ENCODE data around the gene NPPA. TPM values are rescaled to one million over a fixed set of nuclear protein-coding genes. Genes with fewer than 3 reads are reported as not detected.

Gene NPPA
- total RNA-seq, 2 experiments from 2014 or later: not detected

- CTCF ChIA-PET (ENCODE audit: unreplicated experiment): no interaction called here
- DNase-seq (ENCODE audit: low spot score): no peak
- no peak for TF ChIP-seq CTCF (conservative IDR thresholded peaks at IDR 0.05; ENCODE audit: low read length)
- TF ChIP-seq EZH2phosphoT487 (IDR thresholded peaks at IDR 0.05; ENCODE audit: borderline replicate concordance, low read depth, low read length): no peak
- BruUV-seq (replicated peaks): no TSS peak
- no peak overlapping the region for H3K4me3 ChIP-seq (ENCODE audit: low read depth, low read length, poor library complexity, severe bottlenecking)
- intact Hi-C loops (cut with micrococcal nuclease; ENCODE audit: unreplicated experiment): no loop called here
- H3K27ac ChIP-seq (ENCODE audit: low read depth, low read length, poor library complexity, severe bottlenecking): no peak overlapping the region
- H3K36me3 ChIP-seq (ENCODE audit: insufficient read depth, low read length): no peaks in the 10 kb centered on the region
- H3K9me2 ChIP-seq (ENCODE audit: insufficient read depth, low read length): no peaks in the 10 kb centered on the region
- H3K9me3 ChIP-seq (ENCODE audit: low read length): no peaks in the 10 kb centered on the region
- POLR2A ChIA-PET: no interaction called here
- no peak overlapping the region for H2AFZ ChIP-seq (ENCODE audit: low read length)
- H3K4me2 ChIP-seq (ENCODE audit: low read length): no peak overlapping the region
- H4K20me1 ChIP-seq (ENCODE audit: insufficient read depth, low read length): no peaks in the 10 kb centered on the region
- no peaks in the 10 kb centered on the region for H3K4me1 ChIP-seq (ENCODE audit: insufficient read depth, low read length, poor library complexity, severe bottlenecking)
- H3K79me2 ChIP-seq (ENCODE audit: insufficient read depth, low read depth, low read length): no peaks in the 10 kb centered on the region
Measured at GRCh38 chr1:11888206-11888876, 40.8 kb upstream of the NPPA start.

- Histone ChIP-seq H4K20me1 (ENCODE audit: insufficient read depth, low read length) (no peaks in the 10 kb centered on the region), H3K4me2 (ENCODE audit: low read length) (no peak overlapping the region), H3K4me3 (ENCODE audit: low read depth, low read length, poor library complexity, severe bottlenecking) (no peak overlapping the region), H3K79me2 (ENCODE audit: insufficient read depth, low read depth, low read length) (no peaks in the 10 kb centered on the region), H3K27ac (ENCODE audit: low read depth, low read length, poor library complexity, severe bottlenecking) (no peak overlapping the region), H3K9me2 (ENCODE audit: insufficient read depth, low read length) (no peaks in the 10 kb centered on the region), H2AFZ (ENCODE audit: low read length) (no peak overlapping the region), H3K9me3 (ENCODE audit: low read length) (no peaks in the 10 kb centered on the region), H3K4me1 (ENCODE audit: insufficient read depth, low read length, poor library complexity, severe bottlenecking) (no peaks in the 10 kb centered on the region), H3K36me3 (ENCODE audit: insufficient read depth, low read length) (no peaks in the 10 kb centered on the region)
- intact Hi-C loops (cut with micrococcal nuclease; ENCODE audit: unreplicated experiment): no loop called here
- no peak for TF ChIP-seq CTCF (conservative IDR thresholded peaks at IDR 0.05; ENCODE audit: low read length)
- TF ChIP-seq EZH2phosphoT487 (IDR thresholded peaks at IDR 0.05; ENCODE audit: borderline replicate concordance, low read depth, low read length): no peak
- POLR2A ChIA-PET: no interaction called here
- DNase-seq (ENCODE audit: low spot score): no peak
- no TSS peak for BruUV-seq (replicated peaks)
- CTCF ChIA-PET (ENCODE audit: unreplicated experiment): no interaction called here
Measured at GRCh38 chr1:11887666-11888007, 40.1 kb upstream of the NPPA start.

DNA sequence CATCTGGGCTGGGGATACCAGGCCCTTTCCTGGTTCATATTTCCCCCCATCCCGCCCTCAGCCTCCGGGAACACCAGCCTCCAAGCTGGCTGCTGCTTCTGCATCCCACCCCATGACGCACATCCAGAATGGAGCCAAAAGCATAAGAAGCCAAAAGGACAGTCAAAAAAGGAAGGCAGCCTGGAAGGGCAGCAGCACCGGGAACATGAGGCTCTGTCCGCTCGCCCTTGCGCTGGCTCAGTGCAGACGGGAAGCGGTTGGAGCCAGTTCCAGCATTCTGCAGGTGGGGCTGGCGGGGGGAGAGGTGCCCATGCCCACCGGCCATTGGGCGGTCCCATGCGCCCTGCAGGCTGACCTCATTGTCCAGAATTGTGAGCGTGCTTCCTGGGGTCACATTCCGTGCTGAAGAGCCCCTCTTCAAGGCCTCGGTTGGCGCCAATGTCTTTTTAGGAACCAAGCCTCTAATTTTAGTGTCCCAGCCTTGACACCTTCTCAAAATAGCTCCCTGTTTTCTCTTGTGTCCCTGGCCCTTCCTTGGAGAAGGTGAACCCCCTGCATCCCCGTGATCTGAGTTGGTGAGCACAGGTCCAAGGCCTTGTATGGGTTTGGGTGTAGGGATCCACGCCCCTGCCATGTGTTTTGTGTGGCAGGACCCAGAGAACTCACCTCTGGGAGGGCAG lies 39.5 kb upstream of the NPPA start:
- DNase-seq (ENCODE audit: low spot score): no peak
- no peaks in the 10 kb centered on the region for H3K4me1 ChIP-seq (ENCODE audit: insufficient read depth, low read length, poor library complexity, severe bottlenecking)
- H4K20me1 ChIP-seq (ENCODE audit: insufficient read depth, low read length): no peaks in the 10 kb centered on the region
- BruUV-seq (replicated peaks): no TSS peak
- no peak overlapping the region for H3K4me2 ChIP-seq (ENCODE audit: low read length)
- H3K9me3 ChIP-seq (ENCODE audit: low read length): no peaks in the 10 kb centered on the region
- TF ChIP-seq CTCF (conservative IDR thresholded peaks at IDR 0.05; ENCODE audit: low read length): no peak
- no peak for TF ChIP-seq EZH2phosphoT487 (IDR thresholded peaks at IDR 0.05; ENCODE audit: borderline replicate concordance, low read depth, low read length)
- no peaks in the 10 kb centered on the region for H3K9me2 ChIP-seq (ENCODE audit: insufficient read depth, low read length)
- no peaks in the 10 kb centered on the region for H3K79me2 ChIP-seq (ENCODE audit: insufficient read depth, low read depth, low read length)
- no peak overlapping the region for H3K4me3 ChIP-seq (ENCODE audit: low read depth, low read length, poor library complexity, severe bottlenecking)
- H3K36me3 ChIP-seq (ENCODE audit: insufficient read depth, low read length): no peaks in the 10 kb centered on the region
- intact Hi-C loops (cut with micrococcal nuclease; ENCODE audit: unreplicated experiment): no loop called here
- ChIA-PET CTCF (ENCODE audit: unreplicated experiment) (no interaction called here), POLR2A (no interaction called here)
- no peak overlapping the region for H3K27ac ChIP-seq (ENCODE audit: low read depth, low read length, poor library complexity, severe bottlenecking)
- no peak overlapping the region for H2AFZ ChIP-seq (ENCODE audit: low read length)
